Medulla oblongata (tissue), 1 donor: ENCODE data around the gene SCAF8.
A peak's percentile ranks its signal among the peaks of the same experiment; 100 is the strongest.
"Not testable (repeated sequence)": the region's sequence is repeated elsewhere in the genome, so short reads cannot be mapped to it uniquely, and the experiment has no call there.

ENCODE experiments used
- DNase-seq: peaks from one replicate; pipeline ENCODE4 v3.0.0-alpha.2; 2015; ENCODE audit errors: extremely low spot score

SCAF8 gene, protein sequence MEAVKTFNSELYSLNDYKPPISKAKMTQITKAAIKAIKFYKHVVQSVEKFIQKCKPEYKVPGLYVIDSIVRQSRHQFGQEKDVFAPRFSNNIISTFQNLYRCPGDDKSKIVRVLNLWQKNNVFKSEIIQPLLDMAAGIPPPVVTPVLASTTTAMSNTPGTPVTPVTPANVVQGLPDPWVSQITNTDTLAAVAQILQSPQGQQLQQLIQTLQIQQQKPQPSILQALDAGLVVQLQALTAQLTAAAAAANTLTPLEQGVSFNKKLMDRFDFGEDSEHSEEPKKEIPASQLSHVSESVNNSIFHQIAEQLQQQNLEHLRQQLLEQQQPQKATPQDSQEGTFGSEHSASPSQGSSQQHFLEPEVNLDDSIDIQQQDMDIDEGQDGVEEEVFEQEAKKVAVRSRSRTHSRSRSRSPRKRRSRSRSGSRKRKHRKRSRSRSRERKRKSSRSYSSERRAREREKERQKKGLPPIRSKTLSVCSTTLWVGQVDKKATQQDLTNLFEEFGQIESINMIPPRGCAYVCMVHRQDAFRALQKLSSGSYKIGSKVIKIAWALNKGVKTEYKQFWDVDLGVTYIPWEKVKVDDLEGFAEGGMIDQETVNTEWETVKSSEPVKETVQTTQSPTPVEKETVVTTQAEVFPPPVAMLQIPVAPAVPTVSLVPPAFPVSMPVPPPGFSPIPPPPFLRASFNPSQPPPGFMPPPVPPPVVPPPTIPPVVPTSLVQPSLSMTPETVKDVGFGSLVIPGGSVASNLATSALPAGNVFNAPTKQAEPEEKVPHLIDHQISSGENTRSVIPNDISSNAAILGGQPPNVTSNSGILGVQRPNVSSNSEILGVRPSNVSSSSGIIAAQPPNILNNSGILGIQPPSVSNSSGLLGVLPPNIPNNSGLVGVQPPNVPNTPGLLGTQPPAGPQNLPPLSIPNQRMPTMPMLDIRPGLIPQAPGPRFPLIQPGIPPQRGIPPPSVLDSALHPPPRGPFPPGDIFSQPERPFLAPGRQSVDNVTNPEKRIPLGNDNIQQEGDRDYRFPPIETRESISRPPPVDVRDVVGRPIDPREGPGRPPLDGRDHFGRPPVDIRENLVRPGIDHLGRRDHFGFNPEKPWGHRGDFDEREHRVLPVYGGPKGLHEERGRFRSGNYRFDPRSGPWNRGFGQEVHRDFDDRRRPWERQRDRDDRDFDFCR (N-terminal part only)

DNA sequence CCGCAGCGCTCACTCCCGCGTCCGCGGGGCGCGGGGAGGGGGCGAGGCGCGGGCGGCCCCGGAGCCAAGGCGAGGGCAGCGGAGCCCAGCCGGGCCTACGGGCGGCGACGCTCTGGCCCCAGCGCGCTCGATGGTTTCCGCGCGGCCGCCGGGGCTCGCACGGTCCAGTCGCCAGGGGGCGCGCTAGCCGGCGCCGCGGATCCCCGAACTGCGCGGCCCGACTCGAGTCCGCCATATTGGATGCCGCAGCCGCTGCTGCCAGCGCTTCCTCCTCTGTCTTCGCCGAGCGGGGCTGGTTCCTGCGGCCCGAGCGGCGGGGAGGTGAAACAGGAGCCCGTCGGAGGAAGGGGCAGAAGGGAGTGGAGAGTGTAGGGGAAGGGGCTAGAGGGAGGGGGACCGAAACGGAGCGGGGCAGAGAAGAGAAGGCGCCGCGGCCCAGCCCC, at the start of gene SCAF8:
TSS of gene SCAF8 (plus strand) at position 234 of the 443 bp plus-strand sequence. CDS start 485 bp downstream, outside the sequence.
- DNase-seq, result peak; percentile 87

DNA sequence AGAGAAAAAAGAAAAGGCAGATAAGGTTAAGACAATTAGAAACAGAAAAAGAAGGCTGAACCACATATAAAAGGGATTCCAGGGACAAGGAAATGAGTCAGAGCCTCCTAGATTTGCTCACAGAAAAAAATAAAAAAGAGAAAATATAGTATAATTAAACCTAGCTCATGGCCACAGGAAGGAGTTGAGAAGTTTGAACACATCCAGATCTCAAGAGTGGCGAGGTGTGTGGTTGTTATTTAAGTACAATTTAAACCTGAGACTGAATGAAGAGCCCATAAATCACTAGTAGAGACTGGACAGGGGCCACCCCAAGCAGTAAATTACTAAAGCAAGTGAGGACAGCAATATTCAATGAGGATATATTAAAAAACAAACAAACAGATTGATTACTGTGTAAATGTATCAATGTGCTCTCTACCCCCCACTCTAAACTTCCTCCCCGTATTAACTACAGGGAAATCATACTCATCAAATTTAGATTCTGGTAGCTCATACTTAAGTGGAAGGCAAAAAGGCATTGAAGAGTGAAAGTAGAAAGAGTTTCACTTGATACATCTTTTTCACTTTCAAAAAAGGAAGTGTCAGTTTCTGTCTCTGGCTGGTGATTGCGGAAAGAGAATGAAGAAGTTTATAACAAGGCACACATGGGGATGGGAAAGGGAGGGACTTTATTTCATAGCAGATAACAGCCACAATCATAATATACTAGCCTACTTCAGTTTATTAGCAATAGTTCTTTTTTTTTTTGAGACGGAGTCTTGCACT, 49.3 kb upstream of the SCAF8 start:
- peak; percentile 59 for DNase-seq

DNA sequence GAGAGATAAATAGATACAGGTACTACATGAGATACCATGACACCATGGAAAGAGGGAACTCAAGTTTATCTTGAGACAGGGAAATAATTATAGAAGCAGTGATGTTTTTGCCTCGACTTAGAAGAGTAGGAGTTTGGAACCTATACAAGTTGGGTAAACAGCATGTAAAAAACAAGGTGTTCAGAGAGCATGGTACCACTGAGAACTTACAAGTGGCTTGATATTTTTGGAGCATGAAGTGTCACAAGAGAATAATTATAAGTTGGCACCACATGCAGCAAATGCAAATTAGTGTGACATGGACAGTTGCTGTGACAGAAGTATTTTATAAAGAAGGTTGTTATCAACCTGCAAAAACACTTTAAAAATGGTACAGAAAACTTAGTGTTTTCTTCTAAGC, 47.1 kb upstream of the SCAF8 start:
- no peak for DNase-seq

DNA sequence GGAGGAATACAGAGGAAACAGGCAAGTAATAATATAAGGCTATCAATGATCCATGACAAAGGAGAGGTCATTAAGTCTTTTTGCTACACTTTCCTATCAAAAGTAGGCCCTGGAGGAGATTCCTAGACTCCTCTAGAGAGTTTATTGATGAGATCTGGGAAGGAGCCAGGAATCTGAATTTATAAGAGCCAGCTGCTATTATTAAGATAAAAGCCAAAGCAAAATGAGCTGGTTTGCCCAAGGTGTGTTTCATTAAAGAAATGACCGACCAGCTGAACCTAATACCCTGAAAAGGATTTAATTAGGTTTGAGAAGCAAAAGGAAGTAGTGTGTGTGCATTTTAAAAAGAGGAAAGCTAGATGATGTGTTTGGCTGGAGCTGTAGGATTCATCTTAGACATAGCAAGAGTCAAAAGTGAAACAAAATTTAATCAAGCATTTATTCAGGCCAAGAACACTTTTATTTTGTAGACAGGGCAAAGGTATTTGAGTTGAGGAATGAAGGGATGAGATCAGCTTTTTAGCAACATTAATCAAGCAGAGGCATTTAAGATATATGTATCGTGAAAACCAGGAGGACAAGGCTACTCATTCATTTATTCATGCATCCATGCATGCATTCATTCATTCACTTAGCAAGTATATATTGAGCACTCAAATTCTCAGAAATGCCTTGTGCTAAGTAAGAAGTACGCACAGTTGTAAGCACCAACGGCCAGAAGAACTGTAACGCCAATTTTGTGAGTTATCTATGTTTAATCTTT, 43.5 kb upstream of the SCAF8 start:
- DNase-seq, result no peak

DNA sequence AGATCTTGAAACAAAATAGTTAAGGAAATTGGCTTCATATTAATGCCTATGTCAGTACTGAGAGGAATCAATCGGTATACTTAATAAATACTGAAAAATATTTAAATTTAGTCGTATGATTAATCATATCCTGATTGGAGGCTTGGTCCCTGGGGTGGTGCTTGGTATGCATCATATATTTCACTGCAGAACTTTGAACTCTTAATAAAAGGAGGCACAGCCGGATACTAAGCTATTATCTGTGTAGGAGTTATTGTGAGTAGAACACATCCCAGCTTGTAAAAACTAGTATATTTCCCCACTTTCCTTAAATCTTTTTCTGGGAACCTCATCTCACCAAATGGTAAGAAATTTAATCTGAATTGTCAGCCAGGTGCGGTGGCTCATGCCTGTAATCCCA, 42.4 kb upstream of the SCAF8 start:
- DNase-seq, result no peak

DNA sequence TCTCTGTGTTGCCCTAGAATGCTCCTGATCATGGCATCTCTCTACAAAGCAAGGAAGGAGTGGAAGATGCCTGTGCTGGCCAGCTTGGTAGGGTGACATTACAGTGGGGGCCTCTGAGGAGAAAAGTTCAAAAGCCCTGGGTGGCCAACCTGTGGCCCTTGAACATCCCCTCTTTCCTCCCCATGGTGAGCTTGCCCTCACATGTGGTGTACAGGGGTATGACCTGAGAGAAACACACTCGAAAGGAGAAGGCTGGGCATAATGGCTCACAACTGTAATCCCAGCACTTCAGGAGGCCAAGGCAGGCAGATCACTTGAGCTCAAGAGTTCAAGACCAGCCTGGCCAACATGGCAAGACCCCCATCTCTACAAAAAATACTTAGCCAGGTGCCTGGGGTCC, 36.6 kb upstream of the SCAF8 start:
- DNase-seq, result no peak

DNA sequence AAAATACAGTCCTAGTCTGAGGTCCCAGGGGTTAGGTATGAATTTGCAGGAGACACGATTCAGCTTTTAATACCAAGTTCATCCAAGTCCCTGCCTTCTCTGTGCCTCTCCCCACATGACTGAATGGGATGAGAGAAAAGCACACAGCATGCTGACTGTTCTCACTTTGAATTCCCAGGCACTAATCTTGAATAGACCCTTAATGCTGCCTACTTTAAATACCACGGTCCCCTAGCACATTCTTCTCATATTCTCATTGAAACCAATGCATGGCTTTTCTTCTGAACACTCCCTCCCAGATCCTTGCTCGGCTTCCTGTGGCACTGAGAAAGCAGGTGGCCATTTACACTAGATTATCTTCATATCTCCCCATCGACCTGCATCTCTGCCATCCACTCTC, 30.1 kb upstream of the SCAF8 start:
- no peak for DNase-seq

DNA sequence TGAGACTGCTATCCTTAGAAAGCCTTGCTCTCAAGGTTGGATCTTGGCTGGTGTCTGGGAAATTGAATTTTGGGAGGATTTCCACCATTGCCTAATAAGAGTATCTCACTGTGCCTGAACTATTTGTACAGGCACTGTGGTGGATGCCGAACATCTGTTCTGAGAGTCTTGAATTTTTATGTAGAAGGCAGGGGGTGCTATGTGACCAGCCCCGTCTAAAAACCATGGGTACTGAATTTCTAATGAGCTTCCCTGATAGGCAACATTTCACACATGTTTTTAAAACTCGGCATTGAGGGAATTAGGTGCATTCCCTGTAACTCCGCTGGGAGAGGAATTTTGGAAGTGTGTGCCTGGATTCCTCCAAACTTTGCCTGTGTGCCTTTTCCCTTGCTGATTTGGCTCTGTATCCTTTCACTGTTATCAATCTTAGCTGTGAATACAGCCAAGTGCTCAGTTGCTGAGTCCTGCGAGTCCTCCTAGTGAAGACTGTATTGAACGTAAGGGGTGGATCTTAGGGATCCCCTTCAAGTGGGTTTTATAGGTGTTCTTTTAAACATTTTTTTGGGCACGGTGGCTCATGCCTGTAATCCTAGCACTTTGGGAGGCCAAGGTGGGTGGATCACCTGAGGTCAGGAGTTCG, 27.6 kb upstream of the SCAF8 start:
- DNase-seq, result no peak

DNA sequence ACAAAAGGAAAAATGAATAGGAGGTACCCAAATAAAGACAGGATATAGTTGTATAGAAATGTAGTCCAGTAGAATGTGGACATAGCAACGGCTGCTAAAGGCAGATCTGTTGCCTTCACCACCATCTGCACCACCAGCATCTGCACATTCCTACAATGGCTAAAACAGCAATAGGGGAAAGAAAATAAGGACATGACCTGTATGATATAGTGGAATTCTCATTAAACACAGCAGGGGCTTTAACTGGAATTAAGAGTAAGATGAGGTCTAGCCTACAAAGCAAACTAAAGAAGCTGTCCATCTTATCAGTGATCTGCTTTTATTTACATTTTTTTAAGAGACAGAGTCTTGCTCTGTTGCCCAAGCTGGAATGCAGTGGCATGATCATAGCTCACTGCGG, 26.8 kb upstream of the SCAF8 start:
- DNase-seq, result no peak

DNA sequence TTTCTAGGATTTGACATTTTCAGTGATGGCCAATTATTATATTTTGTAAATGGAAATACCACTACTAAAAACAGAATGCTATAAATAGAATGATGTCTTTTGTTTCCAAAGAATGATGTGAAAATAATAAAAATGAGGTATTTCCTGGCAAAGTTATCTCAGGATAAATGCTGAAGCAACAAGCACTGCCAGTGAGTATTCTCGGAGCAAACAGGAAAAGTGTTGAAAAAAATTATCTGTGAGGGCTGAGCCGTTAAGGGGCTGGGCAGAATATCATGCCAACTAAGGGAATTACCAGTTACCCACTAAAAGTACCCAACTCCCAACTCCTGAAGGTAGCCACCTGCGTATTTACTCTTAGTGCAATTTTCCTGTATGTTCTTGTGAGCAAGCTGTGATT, 23.6 kb upstream of the SCAF8 start:
- no peak for DNase-seq

DNA sequence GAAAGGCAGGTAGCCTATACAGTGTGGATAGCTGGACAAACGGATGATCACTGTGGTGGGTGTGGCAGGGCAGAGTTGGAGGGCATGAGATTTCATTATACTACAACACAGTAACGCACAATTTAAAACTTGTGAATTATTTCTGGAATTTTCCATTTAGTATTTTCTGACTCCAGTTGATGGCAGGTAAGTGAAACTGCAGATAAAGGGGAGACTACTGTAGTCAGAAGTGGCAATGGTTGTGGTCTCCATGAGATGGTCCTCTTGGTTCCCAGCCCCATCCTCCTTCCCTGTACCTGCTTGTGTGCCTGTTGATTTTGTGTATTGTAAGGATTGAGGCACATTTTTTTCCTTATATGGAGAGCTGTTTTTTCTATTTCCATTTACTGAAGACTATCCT, 22.5 kb upstream of the SCAF8 start:
- DNase-seq, result no peak

DNA sequence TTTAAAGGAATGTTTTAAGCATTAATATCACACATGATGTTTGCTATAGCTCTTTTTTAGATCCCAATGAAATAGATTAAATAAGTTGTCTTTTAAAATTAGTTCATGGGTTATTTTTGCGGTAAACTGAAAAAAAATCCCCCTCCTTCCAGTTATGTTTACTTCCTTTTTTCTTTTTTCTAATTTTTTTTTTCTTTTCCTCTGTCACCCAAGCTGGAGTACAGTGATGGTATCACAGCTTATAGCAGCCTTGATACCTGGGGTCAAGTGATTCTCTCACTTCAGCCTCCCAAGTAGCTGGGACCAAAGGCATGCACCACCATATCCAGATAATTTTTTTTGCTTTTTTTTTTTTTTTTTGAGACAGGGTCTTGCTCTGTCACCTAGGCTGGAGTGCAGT, 17.8 kb upstream of the SCAF8 start:
- no peak for DNase-seq

DNA sequence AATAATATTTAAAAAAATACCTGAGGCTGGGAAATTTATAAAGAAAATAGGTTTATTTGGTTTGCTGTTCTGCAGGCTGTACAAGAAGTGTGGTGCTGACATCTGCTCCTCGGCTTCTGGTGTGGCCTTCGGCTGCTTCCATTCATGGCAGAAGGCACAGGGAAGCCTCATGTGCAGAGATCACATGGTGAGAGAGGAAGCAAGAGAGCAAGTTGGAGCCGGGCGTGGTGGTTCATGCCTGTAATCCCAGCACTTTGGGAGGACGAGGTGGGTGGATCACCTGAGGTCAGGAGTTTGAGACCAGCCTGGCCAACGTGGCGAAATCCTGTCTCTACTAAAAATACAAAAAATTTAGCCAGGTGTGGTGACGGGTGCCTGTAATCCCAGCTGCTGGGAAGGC, 16.9 kb upstream of the SCAF8 start:
- DNase-seq, result not testable (repeated sequence)

DNA sequence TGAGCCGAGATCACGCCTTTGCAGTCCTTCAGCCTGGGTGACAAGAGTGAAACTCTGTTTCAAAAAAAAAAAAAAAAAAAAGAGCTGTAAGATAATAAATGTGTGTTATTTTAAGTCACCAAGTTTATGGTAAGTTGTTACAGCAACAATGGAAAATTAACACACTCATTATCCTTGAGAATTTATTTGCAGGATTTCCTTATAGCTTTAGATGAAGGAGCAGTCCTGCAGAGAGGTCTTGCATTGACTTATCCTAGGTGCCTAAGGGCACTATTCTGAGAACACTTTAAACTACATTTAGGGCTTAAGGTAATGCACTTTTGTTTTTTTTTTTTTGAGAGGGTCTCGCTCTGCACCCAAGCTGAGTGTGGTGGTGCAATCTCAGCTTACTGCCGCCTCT, 13.8 kb upstream of the SCAF8 start:
- no peak for DNase-seq

DNA sequence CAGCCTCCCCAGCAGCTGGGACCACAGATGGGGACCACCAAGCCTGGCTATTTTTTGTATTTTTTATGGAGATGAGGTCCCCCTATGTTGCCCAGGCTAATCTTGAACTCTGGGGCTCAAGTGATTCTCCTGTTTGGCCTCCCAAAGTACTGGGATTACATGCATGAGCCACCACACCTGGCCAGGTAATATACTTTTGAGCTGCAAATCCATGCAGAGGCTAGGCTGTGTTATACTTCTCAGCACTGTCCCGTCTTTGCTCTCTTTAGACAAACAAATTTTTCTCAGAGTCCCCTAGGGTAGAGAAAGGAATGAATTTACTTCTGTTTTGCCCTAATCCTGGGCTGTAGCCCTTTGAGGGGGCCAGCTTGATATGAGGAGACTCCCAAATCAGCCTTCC, 13.4 kb upstream of the SCAF8 start:
- no peak for DNase-seq

DNA sequence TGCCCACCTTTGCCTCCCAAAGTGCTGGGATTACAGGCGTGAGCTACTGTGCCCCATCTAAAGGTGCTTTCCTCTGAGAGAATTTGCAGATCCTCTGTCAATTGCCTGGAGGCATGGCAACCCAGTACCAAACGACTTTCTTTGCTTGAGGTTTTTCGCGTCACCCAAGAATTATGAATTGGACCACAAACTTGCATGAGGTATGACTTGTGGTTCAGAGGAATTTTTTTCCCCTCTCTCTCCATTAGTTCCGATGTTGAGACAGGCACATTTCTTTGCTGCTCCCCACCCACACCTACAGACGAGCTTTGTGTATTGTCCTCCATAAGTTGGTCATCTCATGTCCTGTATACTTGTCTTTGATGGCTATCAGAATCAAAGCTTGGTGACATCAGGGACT, 11.8 kb upstream of the SCAF8 start:
- DNase-seq, result no peak

DNA sequence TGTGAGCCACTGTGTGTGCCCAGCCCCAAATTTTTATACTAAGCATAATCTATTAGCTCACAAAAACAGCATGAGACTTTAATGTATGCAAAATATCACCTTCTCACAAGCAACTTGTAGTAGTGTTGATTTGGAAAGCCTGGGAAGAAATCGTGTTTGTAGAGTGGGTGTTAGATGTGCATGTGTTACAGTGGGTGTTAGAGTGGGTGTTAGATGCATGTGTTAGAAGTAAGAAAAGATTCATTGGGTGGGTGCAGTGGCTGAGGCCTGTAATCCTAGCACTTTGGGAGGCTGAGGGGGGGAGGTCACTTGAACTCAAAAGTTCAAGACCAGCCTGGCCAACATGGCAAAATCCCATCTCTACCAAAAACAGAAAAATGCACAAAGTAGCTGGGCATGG, 6.3 kb upstream of the SCAF8 start:
- no peak for DNase-seq

DNA sequence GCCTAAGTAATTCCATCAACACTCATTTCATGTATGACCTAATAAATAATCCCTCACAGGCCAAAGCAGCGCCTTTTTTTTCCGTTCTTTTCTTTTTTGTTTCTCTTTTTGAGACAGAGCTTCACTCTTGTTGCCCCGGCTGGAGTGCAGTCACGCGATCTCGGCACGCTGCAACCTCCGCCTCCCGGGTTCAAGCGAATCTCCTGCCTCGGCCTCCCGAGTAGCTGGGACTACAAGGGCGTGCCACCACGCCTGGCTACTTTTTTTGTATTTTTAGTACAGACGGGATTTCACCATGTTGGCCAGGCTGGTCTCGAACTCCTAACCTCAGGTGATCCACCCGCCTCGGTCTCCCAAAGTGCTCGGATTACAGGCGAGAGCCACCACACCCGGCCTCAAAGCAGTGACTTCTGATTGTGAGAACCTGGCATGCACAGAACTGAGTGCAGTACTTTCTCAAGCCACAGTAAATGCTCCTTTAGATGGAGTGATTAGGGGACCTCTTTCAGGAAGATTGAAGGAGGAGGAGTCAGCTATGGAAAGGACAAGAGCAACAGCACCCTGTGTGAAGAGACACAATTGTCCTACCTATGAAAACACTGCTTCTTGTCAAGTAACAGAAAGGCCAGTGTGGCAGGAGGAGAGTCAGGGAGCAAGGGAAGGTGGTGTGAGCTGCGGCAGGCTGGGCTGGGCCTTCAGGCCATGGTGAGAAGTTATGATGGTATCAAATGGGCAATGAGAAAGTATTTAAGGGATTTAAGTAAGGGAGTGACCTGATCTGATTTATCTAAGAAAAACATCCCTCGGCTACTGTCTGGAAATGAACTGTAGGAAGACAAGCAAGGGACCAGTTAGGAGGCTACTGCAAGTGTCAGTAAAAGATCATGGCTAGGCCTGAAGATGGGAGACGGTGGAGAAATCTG, 1.7 kb upstream of the SCAF8 start:
- DNase-seq, result no peak

DNA sequence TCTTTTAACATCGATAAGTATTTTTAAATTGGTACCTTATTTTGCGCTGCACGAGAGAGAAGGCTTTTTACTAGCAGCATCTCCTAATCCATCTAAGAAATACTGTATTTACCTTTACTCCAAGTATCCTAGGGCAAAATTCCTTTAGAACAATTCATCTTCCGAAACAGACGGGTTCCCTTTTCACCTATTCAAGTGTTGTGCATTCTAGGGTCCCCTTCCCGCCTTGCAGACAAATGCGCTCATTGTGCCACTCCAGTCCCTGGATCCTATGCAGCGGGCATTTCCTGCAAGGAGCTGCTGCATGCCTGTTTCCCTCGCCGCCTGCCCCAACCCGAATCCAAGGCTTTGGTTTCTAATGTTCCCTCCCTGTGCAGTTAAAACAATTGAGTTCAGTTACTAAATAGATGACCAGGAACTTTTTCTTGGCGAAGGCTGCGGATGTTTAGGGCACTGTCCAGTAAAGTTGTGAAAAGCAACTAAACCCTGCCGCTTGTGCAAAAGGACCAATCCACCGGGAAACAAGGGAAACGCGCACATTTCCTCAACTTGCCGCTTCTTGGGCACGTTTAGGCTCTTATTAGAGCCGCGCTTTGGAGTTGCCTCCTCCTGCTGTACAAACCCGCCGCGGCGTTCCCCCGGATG, 556 bp upstream of the SCAF8 start:
- peak; percentile 65 for DNase-seq
